Activated CD4-positive, alpha-beta T cell treated with anti-CD3 and anti-CD28 coated beads, Interleukin-2, Interleukin-6, amounts not matched to agents 100 ng/mL and 50 ng/mL, durations not matched to agents 16 hours and 8 hours (primary cell): ENCODE data around the gene C1orf116.

Source experiments
- DNase-seq: peaks from one replicate; pipeline ENCODE4 v3.0.0-alpha.2; 2020

C1orf116 gene

DNA sequence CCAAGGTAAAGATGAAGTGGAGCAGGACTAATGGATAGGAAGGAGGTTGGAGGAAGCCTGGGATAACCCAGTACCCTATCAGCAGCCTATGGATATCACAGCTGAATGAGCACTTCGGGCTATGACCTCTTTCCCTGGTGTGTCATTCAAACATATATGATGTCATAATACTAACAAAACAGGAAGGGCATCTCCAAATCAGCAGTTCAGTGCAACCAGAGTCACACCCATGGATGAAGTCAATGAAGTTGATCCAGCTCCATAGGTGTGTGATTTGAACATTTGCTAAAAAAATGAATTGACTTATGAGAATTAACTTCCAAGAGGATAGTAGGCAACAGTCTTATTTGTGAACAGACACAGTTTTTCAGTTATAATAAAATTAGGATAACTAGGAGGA, 1.7 kb upstream of the C1orf116 start:
- DNase-seq: no peak

DNA sequence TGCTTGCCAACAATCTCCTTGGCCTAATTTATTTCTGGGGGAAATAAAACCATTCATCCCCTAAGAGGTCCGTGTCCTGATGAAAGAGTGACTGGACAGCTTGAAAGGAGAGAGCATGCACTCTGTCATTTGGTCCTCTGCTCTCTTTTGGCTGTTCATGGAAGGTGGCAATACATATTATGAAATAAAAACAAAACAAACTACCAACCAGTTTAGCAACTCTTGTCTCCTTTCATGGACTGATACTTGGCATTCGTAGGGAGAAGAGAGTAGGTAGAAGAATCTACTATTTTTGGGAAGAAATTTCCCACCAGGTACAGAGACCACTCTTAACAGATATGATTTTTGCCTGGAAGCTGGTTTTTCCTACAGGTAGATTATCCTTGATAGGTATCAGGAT, 746 bp upstream of the C1orf116 start:
- DNase-seq: no peak

DNA sequence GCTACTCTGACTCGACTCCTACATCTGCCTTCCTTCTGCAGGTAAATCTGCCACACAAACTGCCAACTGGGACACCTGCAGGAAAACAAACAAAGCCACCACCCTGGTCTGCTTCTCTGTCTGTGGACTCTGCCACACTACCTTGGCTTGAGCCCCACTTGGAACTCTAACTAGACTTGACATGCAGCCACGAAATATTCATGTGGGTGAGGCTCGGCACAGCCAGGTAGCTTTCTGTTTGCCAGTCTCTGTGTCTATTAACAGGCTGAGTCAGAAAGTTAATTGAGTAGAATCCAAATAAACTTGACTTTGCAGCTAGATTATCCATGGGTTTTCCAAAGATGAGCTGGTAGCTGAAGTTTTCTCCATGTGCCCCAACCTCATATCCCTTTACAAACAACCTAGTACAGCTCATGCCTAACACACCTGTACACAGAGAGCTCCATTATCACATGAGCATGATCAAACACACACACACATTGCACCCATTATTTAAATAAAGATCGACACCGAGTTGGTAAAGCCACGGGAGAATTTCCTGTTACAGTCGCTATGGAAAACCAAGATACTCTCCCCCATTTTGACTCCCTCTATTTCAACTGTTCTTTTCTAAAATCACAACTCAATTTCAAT, 808 bp downstream of the C1orf116 start:
- DNase-seq: no peak

DNA sequence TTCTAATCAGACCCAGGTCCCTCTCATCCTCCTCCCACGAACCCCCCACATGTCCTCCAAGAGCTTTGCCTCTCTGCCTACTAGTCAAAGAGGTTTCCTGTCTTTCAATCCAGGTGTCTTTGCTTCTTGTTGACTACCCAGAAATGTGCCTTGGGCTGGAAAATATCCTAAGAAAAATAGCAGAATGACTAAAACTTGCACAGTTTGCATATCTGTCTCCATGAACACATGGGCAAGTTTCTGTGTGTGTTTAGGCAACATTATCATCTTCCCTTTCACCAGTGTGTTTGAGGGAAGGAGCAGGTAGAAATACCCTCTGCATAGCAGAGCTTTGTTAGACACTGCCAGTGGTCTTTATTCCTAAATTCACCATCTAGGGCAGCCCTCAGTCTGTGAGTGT, 1.5 kb downstream of the C1orf116 start:
- DNase-seq: no peak

DNA sequence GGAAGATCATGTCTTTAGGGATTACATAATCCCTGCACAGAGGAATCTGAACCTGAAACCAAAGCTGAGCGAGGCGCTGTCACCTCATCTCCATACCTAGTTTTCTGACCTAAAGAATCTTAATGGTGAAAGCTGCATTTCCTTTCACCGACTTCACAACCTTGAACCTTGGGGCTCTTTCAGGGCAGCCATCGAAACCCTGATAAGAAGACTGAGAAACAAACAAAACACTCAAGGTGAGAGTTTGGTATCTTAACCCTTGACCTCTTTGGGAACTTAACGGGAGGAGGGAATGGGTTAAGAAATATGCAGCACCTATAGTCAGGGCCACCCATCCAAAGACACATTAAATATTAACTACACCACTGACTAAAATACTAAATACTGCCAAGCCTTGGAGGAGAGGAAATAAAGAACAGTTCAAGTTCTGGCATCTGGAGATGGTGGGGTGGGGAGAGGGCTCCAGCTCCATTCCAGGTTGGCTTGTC, 2.0 kb downstream of the C1orf116 start:
- DNase-seq: no peak

DNA sequence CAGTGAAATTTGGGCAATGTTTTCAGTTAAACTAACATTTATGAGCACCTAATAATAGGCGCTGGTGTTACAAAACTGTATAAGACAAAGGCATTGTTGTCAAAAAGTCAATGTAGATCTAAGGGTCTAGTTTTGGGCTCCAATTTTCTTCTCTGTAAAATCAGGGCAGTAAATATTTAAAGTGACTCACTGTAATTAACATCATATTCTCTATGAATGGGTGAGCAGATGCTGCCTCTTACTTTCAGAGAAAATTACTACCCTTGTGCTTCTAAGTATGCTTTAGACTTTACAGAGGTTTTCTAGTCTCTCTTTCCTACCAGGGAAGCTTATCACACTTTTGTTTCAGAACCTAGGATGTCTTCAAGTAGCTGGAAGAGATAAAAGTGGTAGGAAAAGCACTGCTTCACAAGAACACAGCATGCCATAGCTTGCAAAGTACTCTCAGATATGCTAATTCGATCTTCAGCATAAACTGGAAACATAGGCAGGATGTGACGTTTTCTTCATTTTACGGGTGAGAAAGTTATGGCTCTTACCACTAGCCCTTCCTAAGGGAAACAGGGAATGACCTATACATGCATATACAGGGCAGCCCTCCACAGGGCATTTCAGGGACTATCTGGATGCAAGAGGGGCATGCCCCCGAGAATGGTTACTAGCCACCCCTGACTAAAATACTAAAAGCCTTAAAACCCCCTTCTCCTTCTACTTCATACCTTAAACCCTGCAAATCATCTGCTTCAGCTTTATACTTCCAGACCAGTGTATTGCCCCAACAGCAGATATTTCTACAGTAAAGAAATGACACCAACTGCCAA, 2.6 kb downstream of the C1orf116 start:
- no peak for DNase-seq

DNA sequence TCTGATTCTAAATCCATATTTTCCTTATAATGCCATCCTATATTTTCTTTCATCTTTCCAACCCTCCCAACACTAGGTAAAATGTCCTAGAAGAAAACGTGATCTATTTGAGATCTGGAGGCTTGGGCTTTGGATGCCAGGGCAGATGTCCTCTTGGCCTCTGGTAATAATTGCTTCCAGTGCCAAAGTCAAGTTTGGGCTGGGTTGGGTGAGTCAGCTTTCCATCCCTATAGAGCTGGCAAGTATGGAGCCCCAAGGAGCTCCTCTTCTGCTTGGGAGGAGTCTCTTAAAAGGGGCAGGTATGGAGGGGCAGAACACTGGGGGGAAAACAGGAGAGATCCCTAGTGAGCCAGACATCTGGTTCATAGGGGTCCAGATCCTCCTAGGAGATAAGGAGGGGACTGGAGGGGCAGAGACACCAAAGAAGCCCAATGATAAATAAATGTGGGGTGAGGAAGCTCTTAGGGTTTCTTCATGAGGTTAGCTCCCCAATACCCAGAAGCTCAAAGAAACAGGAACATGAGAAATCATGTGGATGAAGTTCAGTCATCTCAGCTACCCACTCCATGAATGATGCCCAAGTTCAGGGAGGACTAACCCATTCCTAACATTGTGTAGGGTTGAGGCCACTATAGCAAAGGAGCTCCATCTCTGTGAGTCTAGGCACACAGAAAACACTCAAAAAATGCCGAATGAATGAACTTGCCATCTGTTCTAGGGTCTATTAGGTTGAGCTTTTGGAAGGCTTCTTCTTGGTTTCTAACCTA, 3.5 kb downstream of the C1orf116 start:
- no peak for DNase-seq

DNA sequence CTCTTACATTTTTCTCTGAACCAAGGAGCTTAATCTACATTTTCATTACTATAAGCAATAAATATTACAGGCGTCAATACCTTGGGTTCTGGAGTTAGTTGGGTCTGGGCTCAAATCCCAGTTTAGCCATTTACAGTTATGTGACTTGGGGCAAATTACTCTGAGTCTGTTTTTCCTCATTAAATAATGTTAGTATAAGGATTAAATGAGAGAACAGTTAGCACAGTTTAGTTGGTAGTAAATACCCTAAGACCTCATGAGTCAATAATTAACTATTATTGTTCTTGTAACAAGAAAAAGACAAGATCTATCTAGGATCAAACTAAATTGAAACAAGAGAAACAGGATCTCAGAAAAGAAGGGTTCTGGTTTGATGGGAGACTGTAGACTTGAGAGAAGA, 4.6 kb downstream of the C1orf116 start:
- DNase-seq: no peak

DNA sequence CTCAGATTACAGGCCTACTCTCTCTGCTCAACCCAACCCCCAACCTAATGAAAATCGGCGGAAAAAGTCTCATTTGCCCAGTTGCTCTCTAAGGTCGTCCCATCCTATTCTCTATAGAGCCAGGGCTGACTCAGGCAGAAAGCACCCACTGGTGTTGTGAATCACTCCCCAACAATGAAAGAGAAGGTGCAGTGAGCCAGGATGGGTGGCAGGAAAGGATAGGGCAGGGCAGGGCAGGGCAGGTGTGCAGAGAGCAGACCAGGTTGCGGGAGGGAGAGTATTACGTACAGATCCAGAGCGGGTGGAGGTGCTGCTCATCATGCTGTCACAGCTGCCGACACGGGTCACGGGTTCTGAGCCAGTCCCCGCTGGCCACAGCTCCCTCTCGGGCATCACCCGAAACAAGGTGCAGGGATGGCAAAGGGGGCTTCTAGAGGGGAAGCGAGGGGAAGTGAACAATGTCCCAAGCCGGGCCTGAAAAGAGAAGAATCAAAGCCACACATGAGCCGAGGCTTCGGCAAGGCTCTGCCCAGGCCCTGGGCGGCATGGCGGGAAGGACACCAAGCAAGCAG, 5.3 kb downstream of the C1orf116 start:
- no peak for DNase-seq

DNA sequence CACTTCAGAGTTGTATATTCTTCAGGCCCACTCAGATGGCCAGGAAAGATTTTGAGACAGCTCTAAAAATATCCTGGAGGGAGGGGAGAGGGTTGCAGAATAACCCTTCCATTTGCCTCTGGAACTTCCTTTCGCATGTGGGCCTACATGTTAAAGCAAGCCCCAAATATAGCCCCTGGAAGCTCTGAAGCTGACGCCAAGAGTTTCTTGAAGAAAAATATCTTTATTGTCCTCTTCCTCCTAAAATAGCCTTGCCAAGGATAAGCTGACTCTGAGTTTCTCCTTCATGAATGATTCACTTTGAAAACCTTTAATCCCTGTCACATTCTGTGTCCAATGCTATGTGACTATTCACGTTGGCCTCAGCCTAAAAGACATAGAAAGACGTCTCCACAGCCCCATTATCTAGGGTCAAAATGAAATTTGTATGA, 6.4 kb downstream of the C1orf116 start:
- DNase-seq: no peak

DNA sequence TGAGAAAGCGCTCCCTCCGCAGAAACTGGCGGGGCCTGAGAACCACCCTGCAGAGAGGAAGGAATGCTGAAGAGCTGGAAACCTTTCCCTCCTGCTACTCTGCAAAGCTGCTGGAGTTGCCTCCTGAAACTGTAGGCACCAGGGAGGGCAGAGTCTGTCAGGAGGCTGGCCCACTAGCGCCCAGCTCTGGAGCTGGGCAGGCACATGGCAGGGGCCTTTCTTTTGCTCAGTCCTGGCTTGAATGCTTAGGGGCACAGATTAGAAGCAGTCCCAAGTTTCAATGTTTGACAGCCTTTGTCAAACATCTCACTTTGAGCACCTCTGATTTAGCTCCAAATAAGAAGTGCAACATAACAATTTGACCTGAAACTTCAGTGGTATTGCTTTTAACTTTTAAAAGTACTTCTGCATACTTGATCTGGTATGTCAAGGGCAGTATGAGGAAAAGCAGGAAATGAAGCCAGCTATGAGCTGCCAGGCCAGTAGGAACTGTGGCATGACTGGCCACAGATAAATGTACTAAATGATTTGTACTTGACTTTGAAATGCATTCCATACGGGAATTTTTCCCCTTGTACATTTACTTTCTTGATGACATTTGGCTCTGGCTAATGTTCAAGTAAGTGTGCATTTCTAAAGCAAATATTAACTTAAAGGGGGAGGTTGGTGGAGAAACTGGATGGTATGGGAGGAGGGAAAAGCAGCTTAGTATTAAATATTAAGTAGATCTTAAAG, 7.2 kb downstream of the C1orf116 start:
- DNase-seq: no peak

DNA sequence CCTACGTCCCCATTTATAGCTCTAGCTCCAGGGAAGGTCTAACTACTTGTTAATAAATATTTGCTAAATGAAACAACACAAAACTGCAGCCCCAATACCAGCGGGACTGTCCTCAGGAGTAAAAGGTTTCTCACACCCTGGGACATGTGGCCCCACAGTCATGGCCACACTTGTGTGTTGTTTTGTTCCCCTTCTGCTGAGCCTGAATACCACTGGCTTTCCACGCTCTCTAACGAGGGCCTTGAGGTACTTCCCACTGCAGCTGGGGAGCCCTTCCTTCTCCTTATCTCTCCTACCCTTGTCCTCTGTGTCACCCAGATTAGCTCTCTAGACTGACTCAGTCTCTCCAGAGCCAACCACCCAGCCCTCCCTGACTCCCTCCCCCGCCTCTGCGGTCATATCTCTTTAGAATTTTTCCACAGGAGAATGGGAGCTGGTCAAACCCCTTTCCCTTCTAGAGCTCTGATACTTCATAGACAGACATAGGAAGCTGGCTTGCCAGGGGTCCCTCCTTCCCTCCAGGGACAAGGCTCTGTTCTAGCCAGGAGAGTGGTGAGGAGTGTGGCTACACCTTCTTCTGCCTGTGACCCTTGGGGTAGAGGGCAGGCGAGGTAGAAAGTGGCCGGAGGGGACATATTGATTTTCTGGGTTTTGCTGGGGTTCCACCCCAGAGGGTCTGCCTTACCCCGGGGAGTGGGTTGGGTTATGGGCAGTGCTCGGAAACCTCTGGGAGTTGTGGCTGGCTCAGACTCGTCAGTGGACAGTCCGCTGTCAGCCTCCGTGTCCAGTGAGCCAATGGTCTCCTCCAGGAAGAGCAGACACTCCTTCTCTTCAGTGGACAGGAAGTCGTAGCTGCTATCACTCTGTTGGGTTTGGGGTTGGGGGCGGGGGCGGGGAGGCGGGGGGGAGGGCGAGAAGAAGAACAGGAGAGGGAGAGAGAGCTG, 8.1 kb downstream of the C1orf116 start:
- no peak for DNase-seq

DNA sequence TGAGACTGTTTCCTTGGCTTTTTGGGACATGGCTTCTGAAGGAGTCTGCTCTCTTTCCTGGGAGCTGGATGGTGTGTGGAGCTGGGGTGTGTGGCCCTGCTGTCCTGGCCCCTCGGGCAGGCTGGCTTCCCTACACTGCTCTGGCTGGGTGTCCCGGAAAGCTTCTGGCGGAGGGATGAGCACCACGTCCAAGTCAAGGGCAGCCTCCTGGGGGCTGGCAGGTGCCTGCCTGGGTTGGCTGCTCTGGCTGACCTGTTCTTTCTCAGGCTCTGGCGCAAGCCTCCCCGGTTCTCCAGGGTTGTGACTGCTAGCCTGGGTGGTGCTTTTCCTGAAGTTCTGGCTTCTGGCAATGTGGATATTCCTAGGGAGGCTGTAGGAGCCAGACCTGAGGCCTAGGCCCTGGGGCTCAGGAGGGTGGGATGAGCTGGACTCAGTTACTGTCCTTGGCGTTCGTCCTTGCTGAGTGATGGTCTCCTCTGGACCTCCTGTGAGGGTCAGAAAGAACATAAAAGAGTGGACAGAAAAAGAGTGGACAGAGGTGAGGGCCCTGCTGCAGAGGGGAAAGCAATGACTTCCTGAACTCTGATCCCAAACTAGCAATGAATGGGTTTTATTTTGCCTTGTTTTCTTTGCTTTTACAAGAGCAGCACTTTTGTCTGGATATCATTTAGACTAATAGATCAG, 9.4 kb downstream of the C1orf116 start:
- DNase-seq: no peak

DNA sequence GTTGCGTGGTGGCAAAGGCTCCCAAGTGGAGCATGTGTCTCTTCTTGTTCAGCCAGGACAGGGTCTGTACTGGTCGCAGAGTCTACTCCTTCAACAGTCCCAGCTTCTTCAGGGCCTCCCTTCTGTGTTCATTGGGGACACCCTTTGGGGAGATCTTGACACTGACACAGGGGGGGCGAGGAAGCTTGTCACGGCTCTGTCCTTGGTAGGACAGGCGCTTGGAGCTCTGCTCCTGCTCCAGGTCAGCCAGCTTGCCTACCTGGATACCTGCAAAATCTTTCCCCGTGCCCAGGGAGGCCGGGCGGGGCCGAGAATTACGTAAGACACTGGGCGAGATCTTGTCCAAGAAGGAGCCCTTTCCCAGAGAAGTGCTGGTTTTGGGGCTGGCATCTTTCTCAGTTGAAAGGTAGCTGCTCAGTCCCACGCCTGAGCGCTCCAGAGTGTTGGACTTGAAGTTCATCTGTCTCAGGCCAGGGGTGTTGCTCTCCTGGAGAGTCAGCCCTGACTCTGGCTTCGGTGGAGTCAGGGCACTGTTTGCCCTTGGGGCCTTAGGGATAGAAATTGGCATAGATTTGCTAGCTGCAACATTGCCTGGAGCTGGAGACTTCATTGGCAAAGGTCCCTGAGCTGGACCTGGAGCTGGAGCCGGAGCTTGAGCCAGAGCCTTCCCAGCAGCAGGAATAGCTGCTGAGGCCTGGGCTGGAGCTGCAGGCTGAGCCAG, 10.5 kb downstream of the C1orf116 start:
- DNase-seq: no peak

DNA sequence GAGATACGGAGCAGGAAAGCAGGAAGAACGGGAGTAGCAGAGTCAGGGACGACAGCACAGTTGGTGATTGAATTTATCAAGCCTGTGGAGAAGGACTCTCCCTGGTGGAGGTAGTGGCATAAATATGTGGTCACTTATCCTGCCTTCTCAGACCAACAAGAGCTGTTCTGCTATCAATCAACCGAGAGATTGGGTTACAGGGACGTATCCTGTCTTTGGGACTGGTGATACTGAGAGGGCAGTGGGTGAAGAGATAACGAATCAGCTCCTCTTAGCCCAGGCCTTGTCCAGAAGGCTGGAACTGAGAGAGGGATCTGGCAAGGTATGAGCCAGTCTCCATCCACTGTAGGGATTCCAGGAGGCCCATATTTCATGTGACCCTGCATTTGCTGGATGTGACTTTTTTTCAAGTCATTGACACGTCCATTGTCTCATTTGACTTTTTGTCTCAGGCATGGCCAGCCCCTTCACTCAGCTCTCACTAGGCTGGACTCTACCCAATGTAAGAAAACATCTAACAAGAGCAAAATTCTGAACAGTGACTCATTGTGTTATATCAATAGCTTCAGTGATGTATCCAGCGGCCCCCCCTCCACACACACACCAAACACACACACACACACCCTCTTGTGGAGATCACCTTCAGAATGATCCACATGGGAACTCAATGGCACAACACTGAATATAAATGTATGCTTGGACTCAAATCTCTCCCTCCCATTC, 11.3 kb downstream of the C1orf116 start:
- DNase-seq: no peak

DNA sequence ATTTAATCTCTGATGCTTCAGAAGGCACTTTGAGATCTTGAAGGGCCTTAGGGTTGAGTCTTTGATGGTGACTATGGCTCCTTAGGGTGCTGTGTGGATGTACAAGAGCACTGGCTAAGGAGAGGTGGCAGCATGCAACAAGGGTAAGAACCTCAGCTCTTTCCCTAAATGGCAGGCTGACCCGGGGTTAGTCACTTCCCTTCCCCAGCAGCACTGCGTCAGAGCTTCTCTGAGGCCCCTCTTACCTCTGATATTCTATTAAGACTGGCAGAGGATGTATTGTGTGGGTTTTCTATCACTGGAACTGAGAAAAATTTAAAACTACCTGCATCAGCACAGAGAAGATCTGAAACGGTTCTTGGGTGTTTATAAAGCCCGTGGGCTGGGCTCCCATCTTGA, 11.8 kb downstream of the C1orf116 start:
- no peak for DNase-seq

DNA sequence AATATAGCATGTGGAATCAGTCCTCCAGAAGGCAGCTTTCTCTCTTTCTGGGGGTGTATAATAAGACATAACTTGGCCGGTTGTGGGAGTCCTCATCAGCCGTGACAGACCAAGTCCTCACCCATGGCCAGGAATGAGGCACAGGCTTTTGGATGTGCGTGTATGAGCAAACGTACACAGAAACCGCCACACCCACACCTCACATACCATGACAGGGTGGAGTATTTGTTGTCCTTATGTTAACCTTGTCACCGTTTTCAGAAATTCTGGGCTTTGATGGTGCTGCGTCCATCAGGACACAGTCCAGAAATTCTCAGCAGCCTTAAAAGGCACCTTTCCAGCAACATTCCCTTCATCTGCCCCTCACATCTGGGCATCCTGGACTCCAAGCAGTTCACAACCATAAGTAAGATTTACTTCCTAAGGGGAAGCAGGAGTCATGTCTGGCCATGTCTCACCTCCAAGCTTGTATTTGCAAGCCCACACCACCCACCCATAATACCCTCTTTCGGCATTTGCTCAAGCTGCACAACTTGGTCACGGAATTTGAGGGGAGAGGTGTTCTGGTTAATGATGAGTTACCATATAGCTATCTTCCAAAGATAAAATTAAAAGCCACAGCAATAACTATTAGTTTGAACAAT, 12.4 kb downstream of the C1orf116 start:
- DNase-seq: no peak

DNA sequence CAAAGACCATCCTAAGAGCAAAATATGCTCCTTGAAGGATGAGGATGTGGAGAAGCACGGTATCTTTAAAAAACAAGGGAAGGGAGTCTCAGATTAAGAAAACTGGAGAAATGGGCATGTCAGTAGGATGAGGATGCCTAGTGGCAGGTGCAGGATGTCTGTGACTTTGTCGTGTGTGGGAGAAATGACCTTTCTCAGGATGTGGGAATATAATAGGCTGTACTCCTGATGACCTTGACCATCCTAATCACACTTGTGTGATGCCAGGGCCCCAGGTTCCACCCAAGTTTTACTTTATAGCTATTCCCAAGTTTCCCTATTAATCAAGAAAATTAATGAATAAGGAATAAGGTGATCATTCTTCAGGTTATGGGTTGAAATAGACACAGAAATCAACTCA, 12.9 kb downstream of the C1orf116 start:
- no peak for DNase-seq

DNA sequence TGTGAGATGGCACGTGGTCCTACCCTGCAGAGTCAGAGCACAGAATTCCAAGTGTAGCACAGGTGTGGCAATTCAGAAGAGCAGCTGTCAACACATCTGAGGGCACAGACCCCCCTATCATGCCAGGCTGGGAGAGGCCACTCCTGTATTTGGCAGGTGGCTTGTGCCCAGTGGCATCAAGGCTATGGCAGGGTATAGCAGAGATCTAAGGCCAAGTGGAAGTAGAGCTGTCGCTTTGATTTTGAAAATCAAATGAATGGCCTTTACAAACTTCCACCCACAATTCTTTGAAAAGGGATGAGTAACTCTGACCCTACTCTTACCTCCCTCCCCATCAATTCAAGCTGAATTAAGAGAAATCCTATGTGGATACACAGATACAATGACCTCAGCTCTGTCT, 13.4 kb downstream of the C1orf116 start:
- DNase-seq: no peak
